Stimulated activated memory B cell treated with anti-CD40 and anti-IgM and Interleukin-4, amounts not matched to agents 10 μg/mL and 1 μg/mL and 100 μg/mL, for 72 hours (primary cell): ENCODE measurements around the gene MAPK10.

ENCODE experiments used
- ATAC-seq: fragments of 150-1000 bp; cut with Tn5 transposase; 2 replicates; pipeline ENCODE4 v1.10.0; 2021
- H3K27ac Mint-ChIP-seq: one replicate; pipeline ENCODE4 v1.8.0; 2022; ENCODE audit warnings: mild to moderate bottlenecking, mixed read lengths
- H3K27me3 Mint-ChIP-seq: one replicate; pipeline ENCODE4 v1.8.0; 2022; ENCODE audit warnings: mixed read lengths
- H3K36me3 Mint-ChIP-seq: one replicate; pipeline ENCODE4 v1.8.0; 2022; ENCODE audit warnings: mixed read lengths
- H3K4me1 Mint-ChIP-seq: one replicate; pipeline ENCODE4 v1.8.0; 2022; ENCODE audit warnings: mixed read lengths
- H3K4me3 Mint-ChIP-seq: one replicate; pipeline ENCODE4 v1.8.0; 2022; ENCODE audit warnings: mild to moderate bottlenecking, moderate library complexity, mixed read lengths
- H3K9me3 Mint-ChIP-seq: one replicate; pipeline ENCODE4 v1.8.0; 2022; ENCODE audit warnings: mixed read lengths

MAPK10 gene

DNA sequence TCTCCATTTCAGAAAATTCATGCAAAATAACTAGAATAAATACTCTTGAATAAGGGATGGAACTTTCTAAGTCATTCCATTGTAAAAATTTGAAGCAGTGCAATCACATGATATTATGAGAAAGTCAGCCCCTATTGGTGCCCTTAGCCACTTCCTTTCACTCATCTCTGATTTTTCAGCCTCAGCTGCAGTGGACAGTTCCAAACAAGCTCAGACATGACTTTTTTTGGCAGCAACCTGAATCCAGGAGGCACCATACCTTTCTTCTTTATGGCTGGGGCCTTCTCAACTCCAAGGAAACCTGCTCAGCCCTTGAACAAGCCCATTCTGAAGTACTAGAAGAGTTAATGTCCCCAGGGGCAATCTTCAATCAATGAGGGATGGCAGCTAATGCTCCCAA lies 40.5 kb downstream of the MAPK10 start:
- H3K27me3 Mint-ChIP-seq = no peaks in the 10 kb centered on the region
- no peak overlapping the region for H3K4me3 Mint-ChIP-seq
- no peaks in the 10 kb centered on the region for H3K4me1 Mint-ChIP-seq
- H3K36me3 Mint-ChIP-seq = no peaks in the 10 kb centered on the region
- no peaks in the 10 kb centered on the region for H3K9me3 Mint-ChIP-seq
- ATAC-seq = no peak
- H3K27ac Mint-ChIP-seq = no peak overlapping the region

DNA sequence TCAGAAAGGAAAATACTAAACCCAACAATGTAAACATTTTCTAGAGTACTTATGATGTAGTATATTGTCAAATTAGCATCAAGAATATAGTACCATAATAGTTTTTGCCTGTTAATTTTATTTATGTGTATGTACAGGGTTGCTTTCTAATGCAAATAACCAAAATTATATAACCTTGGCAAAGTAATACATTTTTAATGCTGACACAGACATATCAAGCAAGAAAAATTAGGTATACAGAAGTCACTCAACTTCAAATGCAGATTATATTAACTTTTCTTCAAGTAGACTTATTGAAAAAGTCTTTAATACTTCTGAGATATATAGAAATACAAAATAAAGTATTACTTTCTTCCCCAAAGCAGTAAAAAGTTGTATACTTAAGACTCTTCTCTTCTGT lies 44.3 kb downstream of the MAPK10 start:
- Mint-ChIP-seq H3K4me1 (no peaks in the 10 kb centered on the region), H3K27ac (no peak overlapping the region), H3K4me3 (no peak overlapping the region), H3K27me3 (no peaks in the 10 kb centered on the region), H3K36me3 (no peaks in the 10 kb centered on the region), H3K9me3 (no peaks in the 10 kb centered on the region)
- no peak for ATAC-seq

DNA sequence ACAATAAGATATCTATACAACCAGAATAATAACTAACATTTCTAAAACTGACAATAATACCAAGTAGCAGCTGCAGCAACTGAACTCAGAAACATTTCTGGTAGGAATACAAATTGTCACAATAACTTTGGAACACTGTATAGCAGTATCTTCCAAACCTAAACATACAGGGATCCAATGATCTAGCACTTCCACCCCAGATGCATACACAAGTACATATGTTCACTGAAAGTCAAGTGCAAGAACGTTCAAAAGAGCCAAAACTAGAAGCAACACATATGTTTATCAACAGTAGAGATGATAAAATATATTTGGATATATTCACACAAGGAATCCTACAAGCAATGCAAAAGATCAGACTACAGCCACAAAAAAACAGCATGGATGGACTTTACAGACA lies 46.2 kb downstream of the MAPK10 start:
- no peak for ATAC-seq
- Mint-ChIP-seq H3K36me3 (no peaks in the 10 kb centered on the region), H3K9me3 (no peaks in the 10 kb centered on the region), H3K27ac (no peak overlapping the region), H3K4me3 (no peak overlapping the region), H3K27me3 (no peaks in the 10 kb centered on the region), H3K4me1 (no peaks in the 10 kb centered on the region)

DNA sequence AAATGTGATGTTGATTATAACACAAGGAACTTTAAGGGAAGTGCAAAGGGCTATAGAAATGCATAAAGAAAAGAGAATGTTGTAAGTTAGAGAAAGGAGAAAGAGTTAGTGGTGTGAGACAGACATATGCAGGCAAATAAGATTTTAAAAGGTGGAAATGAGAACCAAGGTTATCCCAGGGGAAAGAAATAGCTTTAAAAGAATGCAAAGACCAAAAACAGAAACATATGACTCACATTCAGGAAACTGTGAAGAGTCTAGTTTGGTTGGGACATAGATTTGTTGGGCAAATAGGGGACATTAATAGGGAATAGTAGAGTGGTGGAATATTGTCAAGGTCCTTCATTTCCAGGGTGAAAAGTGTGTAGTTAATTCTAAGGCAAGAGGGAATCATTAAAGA lies 52.4 kb downstream of the MAPK10 start:
- ATAC-seq = no peak
- H3K4me3 Mint-ChIP-seq = no peak overlapping the region
- no peak overlapping the region for H3K27ac Mint-ChIP-seq
- H3K4me1 Mint-ChIP-seq = peaks cover 7% of the 10 kb centered on the region
- H3K9me3 Mint-ChIP-seq = no peaks in the 10 kb centered on the region
- no peaks in the 10 kb centered on the region for H3K27me3 Mint-ChIP-seq
- H3K36me3 Mint-ChIP-seq = no peaks in the 10 kb centered on the region

DNA sequence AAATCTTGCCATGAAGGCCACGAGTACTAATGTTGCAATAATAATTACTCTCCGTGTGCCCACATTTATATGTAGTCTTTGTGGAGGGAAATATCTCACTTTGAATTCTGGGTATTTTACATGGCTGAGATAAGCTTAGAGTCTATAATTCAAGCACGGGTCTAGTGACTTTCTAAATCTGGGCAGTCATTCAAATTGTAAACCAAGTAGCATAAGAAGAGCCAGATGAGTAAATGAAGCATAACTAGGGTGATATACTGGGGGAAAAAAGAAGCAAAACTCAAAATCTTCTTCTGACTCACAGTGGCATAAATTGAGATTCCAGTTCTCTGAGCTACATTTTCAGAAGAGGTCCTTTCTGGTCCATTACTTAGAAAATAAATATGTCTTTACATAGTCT lies 53.0 kb downstream of the MAPK10 start:
- H3K36me3 Mint-ChIP-seq = no peaks in the 10 kb centered on the region
- H3K27me3 Mint-ChIP-seq = no peaks in the 10 kb centered on the region
- H3K9me3 Mint-ChIP-seq = no peaks in the 10 kb centered on the region
- H3K4me1 Mint-ChIP-seq = peaks cover 7% of the 10 kb centered on the region
- H3K27ac Mint-ChIP-seq = no peak overlapping the region
- no peak for ATAC-seq
- H3K4me3 Mint-ChIP-seq = no peak overlapping the region

DNA sequence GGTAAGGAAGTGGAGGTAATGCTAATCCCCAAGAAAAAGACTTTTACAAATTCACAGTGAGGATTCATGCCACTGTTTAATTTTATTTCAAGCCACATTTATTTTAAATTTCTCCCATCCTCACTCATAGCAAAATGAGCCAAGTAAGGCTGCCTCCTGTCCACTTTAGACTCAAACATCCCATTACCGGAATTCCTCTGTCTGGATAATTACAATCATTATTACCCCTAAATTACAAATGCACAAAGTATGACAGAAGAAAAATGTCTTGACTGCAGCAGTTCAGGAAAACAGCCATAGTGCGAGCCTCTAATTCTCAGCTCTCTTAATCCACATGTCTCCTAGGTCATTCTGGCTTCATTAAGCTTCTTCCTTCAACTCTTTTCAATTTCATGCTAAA lies 57.0 kb downstream of the MAPK10 start:
- H3K27me3 Mint-ChIP-seq = peaks cover 8% of the 10 kb centered on the region
- H3K9me3 Mint-ChIP-seq = no peaks in the 10 kb centered on the region
- no peak for ATAC-seq
- H3K36me3 Mint-ChIP-seq = no peaks in the 10 kb centered on the region
- H3K4me3 Mint-ChIP-seq = no peak overlapping the region
- H3K4me1 Mint-ChIP-seq = peaks cover 7% of the 10 kb centered on the region
- H3K27ac Mint-ChIP-seq = no peak overlapping the region

DNA sequence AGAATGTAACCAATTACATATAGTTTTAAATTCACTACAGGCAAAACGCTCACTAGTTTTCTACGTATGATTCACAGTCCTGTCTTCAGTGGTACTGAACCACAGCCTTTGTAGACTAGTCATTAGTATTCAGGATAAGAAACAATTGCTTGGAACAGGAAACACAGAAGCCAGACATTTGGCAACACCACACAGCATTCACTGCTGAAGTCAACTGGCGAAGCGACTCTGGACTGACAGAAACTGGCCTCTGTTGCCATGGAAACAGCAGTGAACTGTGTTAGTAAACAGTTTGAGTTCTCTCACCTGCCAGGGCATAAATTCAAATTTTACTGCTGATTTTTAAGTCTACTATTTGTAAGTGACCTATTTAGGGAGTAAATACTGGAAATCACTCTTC lies 57.6 kb downstream of the MAPK10 start:
- Mint-ChIP-seq H3K27me3 (peaks cover 8% of the 10 kb centered on the region), H3K9me3 (no peaks in the 10 kb centered on the region), H3K27ac (no peak overlapping the region), H3K4me3 (no peak overlapping the region), H3K4me1 (peaks cover 3% of the 10 kb centered on the region), H3K36me3 (no peaks in the 10 kb centered on the region)
- ATAC-seq = no peak

DNA sequence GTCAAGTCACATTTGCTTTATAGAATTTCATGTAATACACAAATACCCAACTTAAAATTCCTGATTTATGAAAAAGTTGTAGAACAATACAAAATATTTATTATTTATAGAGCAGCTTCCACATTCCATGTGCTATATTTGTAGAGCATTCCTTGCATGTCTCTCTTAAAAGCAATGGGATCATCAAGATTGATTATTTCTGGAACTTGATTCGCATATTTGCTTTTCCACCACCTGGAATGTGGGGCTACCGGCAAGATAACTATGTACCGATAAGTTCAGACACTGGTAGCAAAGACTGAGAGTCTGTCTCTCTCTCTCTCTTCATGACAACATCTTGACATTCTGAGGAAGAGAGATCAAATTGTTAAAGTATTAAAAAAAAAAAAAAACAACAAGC lies 59.3 kb downstream of the MAPK10 start:
- no peaks in the 10 kb centered on the region for H3K9me3 Mint-ChIP-seq
- no peak overlapping the region for H3K4me3 Mint-ChIP-seq
- no peak overlapping the region for H3K27ac Mint-ChIP-seq
- no peak for ATAC-seq
- peaks cover under 1% of the 10 kb centered on the region for H3K4me1 Mint-ChIP-seq
- peaks cover 10% of the 10 kb centered on the region for H3K27me3 Mint-ChIP-seq
- H3K36me3 Mint-ChIP-seq = no peaks in the 10 kb centered on the region

DNA sequence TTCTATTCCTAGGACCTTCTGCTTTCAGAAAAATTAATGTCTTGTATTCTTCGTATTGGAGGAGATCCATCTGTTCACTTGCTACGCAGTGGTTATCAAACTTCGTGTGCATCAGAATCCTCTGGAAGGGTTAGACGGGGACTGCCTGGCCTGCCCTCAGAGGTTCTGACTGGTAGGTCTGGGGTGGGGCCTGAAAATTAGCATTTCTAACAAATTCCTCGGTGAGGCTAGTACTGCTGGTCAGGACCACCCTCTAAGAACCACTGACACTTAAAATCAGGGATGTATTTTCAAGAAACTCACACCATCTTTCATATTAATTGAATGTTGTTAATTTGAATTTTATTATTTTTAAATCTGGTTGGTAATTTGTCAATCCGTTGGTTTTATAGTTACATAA lies 63.0 kb downstream of the MAPK10 start:
- H3K36me3 Mint-ChIP-seq = no peaks in the 10 kb centered on the region
- no peak for ATAC-seq
- H3K9me3 Mint-ChIP-seq = no peaks in the 10 kb centered on the region
- H3K27ac Mint-ChIP-seq = no peak overlapping the region
- H3K4me1 Mint-ChIP-seq = peaks cover 7% of the 10 kb centered on the region
- H3K27me3 Mint-ChIP-seq = peaks cover 31% of the 10 kb centered on the region
- no peak overlapping the region for H3K4me3 Mint-ChIP-seq

DNA sequence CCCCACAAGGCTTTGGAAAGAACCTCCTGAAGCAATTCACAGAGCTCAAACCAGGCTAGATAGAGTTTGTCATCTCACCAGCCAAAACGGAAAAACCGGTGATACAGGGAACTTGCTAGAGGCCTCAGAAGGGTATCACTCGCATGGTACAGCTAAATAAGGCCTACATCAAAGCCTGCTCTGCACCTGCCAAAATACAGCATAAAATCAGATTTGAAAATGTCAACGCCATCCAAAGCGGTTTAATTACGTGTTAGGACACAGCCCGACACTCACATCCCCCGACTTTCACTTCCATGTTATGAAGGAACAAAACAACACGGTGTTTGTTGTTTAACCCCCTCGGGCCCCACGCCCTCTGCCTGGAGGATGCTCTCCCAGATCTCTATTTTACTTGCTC lies 65.0 kb downstream of the MAPK10 start:
- no peaks in the 10 kb centered on the region for H3K9me3 Mint-ChIP-seq

DNA sequence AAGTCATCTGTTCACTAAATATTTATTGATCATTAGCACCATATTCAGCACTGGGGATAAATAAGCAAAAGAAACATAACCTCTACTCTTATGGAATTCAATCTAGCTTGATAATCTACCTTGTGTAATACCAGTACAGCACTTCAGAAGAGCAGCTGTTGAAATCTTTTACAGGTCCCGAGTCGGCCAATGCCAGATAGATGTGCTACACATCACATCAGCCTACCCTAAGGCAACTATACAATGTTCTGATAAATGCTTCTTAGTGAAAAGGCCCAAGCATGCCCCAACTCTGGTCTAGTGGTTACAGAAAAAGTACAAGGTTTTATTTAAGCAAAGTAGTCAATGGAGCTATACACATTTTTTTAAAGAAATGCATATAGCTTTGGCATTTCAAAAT lies 68.7 kb downstream of the MAPK10 start:
- H3K27ac Mint-ChIP-seq = no peak overlapping the region
- H3K9me3 Mint-ChIP-seq = no peaks in the 10 kb centered on the region

More for the DNA sequence above, 65.0 kb downstream of the MAPK10 start:
- Mint-ChIP-seq H3K4me1 (peaks cover 7% of the 10 kb centered on the region), H3K4me3 (no peak overlapping the region), H3K27ac (no peak overlapping the region), H3K27me3 (peaks cover 23% of the 10 kb centered on the region), H3K36me3 (no peaks in the 10 kb centered on the region)
- peak; percentile 17 for ATAC-seq

DNA sequence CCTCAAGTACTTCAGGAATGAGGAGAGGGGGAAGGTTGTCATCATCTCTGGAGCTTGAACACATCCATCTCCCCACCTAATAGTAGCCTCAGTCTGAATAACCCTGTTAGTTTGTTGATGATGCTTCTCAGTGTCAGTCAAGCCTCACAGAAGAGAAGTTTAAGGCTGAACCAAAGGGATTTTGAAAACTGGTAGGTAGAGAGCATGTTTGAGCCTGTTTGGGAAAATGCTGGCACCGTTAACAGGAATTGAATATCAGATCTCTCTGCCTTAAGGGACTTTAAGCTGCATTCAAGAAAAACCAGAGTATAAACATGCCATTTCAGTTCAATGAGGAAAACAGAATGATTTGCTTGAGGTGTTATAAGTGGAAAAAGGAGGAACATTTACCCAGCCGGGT lies 73.1 kb downstream of the MAPK10 start:
- Mint-ChIP-seq H3K36me3 (no peaks in the 10 kb centered on the region), H3K27me3 (peaks cover 8% of the 10 kb centered on the region), H3K4me1 (no peaks in the 10 kb centered on the region), H3K9me3 (no peaks in the 10 kb centered on the region), H3K27ac (no peak overlapping the region), H3K4me3 (no peak overlapping the region)
- ATAC-seq = no peak

More for the DNA sequence above, 68.7 kb downstream of the MAPK10 start:
- ATAC-seq = peak; percentile 7
- Mint-ChIP-seq H3K4me1 (peaks cover 7% of the 10 kb centered on the region), H3K27me3 (peaks cover 31% of the 10 kb centered on the region), H3K36me3 (no peaks in the 10 kb centered on the region), H3K4me3 (no peak overlapping the region)

DNA sequence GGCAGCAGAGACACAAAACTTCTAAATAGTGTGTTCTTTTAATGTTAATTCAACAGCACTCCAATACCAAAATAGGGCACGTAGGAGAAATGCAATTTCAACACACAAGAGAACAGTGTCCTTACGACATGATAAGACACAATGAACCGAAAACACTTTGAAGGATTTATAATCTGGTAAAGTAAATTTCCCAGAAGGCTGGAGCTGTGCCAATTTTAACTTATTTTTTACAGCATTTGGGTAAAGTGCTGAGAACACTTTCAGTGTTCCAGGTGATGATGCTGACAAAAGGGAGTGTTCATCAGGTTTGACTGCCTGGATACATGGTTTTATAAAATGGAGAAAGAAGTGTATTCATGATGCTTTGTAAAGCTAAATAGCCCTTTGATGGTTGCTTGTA lies 76.5 kb downstream of the MAPK10 start:
- peaks cover 8% of the 10 kb centered on the region for H3K4me1 Mint-ChIP-seq

DNA sequence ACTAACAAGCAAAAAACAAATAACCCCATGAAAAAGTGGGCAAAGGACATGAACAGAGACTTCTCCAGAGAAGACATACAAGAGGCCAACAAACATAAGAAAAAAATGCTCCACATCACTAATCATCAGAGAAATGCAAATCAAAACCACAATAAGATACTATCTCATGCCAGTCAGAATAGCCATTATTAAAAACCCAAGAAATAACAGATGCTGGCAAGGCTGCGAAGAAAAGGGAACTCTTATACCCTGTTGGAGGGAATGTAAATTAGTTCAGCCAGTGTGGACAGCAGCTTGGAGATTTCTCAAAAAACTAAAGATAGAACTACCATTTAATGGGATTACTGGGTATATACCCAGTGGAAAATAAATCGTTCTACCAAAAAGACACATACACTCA lies 79.6 kb downstream of the MAPK10 start:
- peaks cover 8% of the 10 kb centered on the region for H3K4me1 Mint-ChIP-seq
- no peak overlapping the region for H3K27ac Mint-ChIP-seq
- H3K36me3 Mint-ChIP-seq = no peaks in the 10 kb centered on the region
- peaks cover 31% of the 10 kb centered on the region for H3K27me3 Mint-ChIP-seq
- H3K4me3 Mint-ChIP-seq = no peak overlapping the region
- ATAC-seq = no peak
- H3K9me3 Mint-ChIP-seq = peaks cover 3% of the 10 kb centered on the region

More for the DNA sequence above, 76.5 kb downstream of the MAPK10 start:
- Mint-ChIP-seq H3K27ac (no peak overlapping the region), H3K36me3 (no peaks in the 10 kb centered on the region), H3K9me3 (peaks cover 3% of the 10 kb centered on the region), H3K27me3 (peaks cover 18% of the 10 kb centered on the region), H3K4me3 (no peak overlapping the region)
- ATAC-seq = no peak

DNA sequence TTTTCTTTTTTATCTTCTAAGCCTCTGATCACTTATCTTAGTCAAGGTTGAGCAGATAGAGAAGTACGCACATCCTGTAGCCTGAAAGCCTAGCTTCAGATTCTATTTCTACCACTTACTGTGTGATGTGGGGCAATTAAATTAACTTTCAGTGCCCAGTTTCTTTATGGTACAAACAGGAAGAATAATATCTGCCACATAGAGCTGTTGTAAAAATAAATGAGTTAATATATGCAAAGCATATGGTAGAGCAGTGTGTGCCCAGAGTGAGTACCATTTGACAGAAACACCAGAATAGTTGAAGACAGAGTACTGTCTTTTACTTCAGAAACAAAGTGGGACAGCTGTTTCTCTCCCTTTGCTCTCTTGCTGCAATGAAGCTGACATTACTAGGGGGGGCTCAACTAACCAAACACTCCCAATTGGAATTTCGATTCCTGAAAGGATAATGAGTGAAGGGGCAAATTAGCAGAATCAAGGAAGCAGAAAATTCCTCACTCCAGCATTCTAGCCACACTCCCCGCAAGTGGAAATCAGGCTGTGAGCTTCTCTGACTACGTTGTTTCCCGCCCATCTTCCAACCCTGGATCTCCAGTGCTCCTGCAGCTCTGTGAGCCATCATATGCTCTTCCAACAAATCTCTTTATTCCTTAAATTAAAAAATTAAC lies 80.4 kb downstream of the MAPK10 start:
- Mint-ChIP-seq H3K4me3 (no peak overlapping the region), H3K27ac (no peak overlapping the region), H3K4me1 (peaks cover 8% of the 10 kb centered on the region), H3K27me3 (peaks cover 38% of the 10 kb centered on the region), H3K36me3 (no peaks in the 10 kb centered on the region), H3K9me3 (peaks cover 3% of the 10 kb centered on the region)
- no peak for ATAC-seq

DNA sequence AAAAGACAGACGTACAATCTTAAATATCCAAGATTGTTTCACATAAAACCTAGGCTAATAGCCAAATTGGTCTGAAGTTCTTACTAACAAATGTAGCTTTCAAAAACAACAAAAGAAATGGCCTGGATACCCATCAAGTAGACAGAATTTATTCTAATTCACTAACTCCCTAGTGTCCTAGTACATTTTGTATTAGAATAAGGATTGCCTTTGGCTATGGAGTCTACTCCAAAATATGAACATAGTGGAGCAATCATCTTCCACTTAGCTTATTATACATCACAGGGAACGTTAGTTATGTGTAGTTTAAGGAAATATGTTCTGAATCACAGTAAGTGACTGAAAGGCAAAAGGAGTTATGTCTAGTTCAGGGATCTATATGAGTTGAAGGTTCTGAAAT lies 81.7 kb downstream of the MAPK10 start:
- no peak for ATAC-seq
- Mint-ChIP-seq H3K36me3 (no peaks in the 10 kb centered on the region), H3K27me3 (peaks cover 43% of the 10 kb centered on the region), H3K9me3 (peaks cover 3% of the 10 kb centered on the region), H3K4me1 (peaks cover 8% of the 10 kb centered on the region), H3K27ac (no peak overlapping the region), H3K4me3 (no peak overlapping the region)

DNA sequence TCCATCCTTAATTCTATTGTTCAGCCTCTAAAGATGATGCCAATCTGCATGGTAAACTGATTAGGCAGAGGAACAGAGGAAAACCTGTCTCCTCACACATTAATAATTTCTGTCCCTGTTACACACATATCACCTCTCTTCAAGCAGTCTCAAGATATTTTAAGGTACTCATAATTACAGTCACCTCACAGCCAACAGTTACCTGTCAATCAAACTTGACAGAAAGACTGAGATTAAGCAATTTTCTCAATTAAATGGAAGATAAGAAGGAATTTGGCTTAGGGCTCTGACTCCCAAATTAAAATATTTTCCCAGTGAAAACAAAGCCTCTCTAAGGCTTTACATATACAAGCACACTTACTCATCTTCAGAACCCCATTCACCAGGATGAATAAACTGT lies 85.2 kb downstream of the MAPK10 start:
- Mint-ChIP-seq H3K27me3 (peaks cover 33% of the 10 kb centered on the region), H3K27ac (no peak overlapping the region), H3K36me3 (no peaks in the 10 kb centered on the region), H3K9me3 (no peaks in the 10 kb centered on the region), H3K4me1 (no peaks in the 10 kb centered on the region), H3K4me3 (no peak overlapping the region)
- no peak for ATAC-seq
